NCI-H2029 (cell line): Measurements from ENCODE around the gene HSPG2.

Experiments
- DNase-seq: peaks from one replicate; lab custom pipeline; 2025; lab: John Stamatoyannopoulos, UW

The HSPG2 gene

GRCh38 chr1:21863981-21864380 is 73.1 kb downstream of the HSPG2 start:
- DNase-seq = no peak

- DNase-seq = no peak
These were observed 75.3 kb downstream of the HSPG2 start for GRCh38 chr1:21861602-21862429.

- no peak for DNase-seq
These were observed 76.1 kb downstream of the HSPG2 start for GRCh38 chr1:21860971-21861370.

GRCh38 chr1:21859669-21860179 is 77.4 kb downstream of the HSPG2 start:
- DNase-seq = no peak

GRCh38 chr1:21857840-21858670 is 79.1 kb downstream of the HSPG2 start:
- no peak for DNase-seq

GRCh38 chr1:21857142-21857839 is 79.8 kb downstream of the HSPG2 start:
- no peak for DNase-seq

- no peak for DNase-seq
These were observed 81.6 kb downstream of the HSPG2 start for GRCh38 chr1:21855257-21856096.

GRCh38 chr1:21854751-21855131 is 82.4 kb downstream of the HSPG2 start:
- no peak for DNase-seq

GRCh38 chr1:21854090-21854750 is 82.9 kb downstream of the HSPG2 start:
- DNase-seq = no peak

- DNase-seq = no peak
These were observed 84.0 kb downstream of the HSPG2 start for GRCh38 chr1:21853131-21853427.

- no peak for DNase-seq
These were observed 84.6 kb downstream of the HSPG2 start for GRCh38 chr1:21852282-21853130.

GRCh38 chr1:21851430-21852250 is 85.5 kb downstream of the HSPG2 start:
- DNase-seq = no peak

GRCh38 chr1:21849909-21850576 is 87.1 kb downstream of the HSPG2 start:
- DNase-seq = no peak

GRCh38 chr1:21848524-21849174 is 88.5 kb downstream of the HSPG2 start:
- no peak for DNase-seq

- DNase-seq = no peak
These were observed 89.6 kb downstream of the HSPG2 start for GRCh38 chr1:21847223-21848205.

GRCh38 chr1:21845646-21846641 is 91.2 kb downstream of the HSPG2 start:
- DNase-seq = no peak
